HL-60 (cell line): Measurements from ENCODE around the gene EML3.

Experiments used
- POLR2AphosphoS5 ChIP-seq: IDR thresholded peaks from 2 replicates; pipeline ENCODE4 v1.6.1; 2012; ENCODE audit warnings: low read depth
- SPI1 ChIP-seq: IDR thresholded peaks from 2 replicates; pipeline ENCODE4 v1.6.1; 2012; ENCODE audit warnings: low read depth, mild to moderate bottlenecking, borderline replicate concordance
- TF ChIP-seq, protein P1 (sequence below): IDR thresholded peaks from one replicate; pipeline ENCODE4 v1.5.1; 2011; ENCODE audit warnings: low read length, control low read depth, inconsistent platforms; ENCODE audit not compliant: insufficient read depth

DNA sequence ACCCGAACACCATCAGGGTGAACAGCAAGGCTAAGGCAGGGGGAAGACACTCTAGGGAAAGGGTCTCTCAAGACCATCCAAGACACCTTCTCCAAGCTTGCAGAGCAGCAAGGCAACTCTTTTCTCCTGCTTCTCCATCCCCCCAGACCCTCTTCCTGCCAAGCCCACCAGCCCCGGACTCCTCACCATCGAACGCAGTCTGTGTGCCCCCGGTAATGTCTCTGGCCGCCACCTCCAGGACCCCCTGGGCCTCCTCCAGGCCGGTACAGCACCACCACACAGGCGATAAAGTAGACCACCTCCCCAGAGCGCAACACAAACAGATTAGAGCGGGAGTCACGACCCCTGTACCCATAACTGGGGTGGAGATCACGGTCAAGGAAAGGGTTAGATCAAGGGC lies 3.8 kb downstream of the EML3 start:
- TF ChIP-seq, protein P1, sequence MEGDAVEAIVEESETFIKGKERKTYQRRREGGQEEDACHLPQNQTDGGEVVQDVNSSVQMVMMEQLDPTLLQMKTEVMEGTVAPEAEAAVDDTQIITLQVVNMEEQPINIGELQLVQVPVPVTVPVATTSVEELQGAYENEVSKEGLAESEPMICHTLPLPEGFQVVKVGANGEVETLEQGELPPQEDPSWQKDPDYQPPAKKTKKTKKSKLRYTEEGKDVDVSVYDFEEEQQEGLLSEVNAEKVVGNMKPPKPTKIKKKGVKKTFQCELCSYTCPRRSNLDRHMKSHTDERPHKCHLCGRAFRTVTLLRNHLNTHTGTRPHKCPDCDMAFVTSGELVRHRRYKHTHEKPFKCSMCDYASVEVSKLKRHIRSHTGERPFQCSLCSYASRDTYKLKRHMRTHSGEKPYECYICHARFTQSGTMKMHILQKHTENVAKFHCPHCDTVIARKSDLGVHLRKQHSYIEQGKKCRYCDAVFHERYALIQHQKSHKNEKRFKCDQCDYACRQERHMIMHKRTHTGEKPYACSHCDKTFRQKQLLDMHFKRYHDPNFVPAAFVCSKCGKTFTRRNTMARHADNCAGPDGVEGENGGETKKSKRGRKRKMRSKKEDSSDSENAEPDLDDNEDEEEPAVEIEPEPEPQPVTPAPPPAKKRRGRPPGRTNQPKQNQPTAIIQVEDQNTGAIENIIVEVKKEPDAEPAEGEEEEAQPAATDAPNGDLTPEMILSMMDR, result no peak
- TF ChIP-seq SPI1 (no peak), POLR2AphosphoS5 (no peak)
